Kidney epithelial cell (primary cell): Measurements from ENCODE around the gene ABLIM1. TPM values are rescaled to one million over a fixed set of nuclear protein-coding genes. Genes with fewer than 3 reads are reported as not detected.

Source experiments
- DNase-seq: peaks from one replicate; pipeline ENCODE4 v3.0.0-alpha.2; 2010; ENCODE audit warnings: low read depth
- H3K27me3 ChIP-seq: 2 replicates; pipeline ENCODE4 v1.6.0; 2011; ENCODE audit warnings: low read length; ENCODE audit not compliant: control insufficient read depth, insufficient read depth
- H3K36me3 ChIP-seq: 2 replicates; pipeline ENCODE4 v1.5.1; 2011; ENCODE audit warnings: low read length; ENCODE audit not compliant: control insufficient read depth, insufficient read depth
- H3K4me3 ChIP-seq: 2 replicates; pipeline ENCODE4 v1.5.1; 2011; ENCODE audit warnings: low read depth, mild to moderate bottlenecking, control low read depth, low read length
- total RNA-seq: library from RNA; depleted of rRNA; stranded (reverse); fragments of >200 nt; gene quantifications from 2 replicates; pipeline ENCODE4 v1.2.3, GENCODE V29; 2015
- TF ChIP-seq, protein P1 (sequence below): IDR thresholded peaks from 2 replicates; pipeline ENCODE4 v1.5.1; 2011; ENCODE audit warnings: mild to moderate bottlenecking, moderate library complexity, low read length, control low read depth, inconsistent platforms; ENCODE audit not compliant: insufficient read depth, poor library complexity, severe bottlenecking

ABLIM1 gene
- total RNA-seq, 1 donor from 2014 or later = 41.9 TPM

DNA sequence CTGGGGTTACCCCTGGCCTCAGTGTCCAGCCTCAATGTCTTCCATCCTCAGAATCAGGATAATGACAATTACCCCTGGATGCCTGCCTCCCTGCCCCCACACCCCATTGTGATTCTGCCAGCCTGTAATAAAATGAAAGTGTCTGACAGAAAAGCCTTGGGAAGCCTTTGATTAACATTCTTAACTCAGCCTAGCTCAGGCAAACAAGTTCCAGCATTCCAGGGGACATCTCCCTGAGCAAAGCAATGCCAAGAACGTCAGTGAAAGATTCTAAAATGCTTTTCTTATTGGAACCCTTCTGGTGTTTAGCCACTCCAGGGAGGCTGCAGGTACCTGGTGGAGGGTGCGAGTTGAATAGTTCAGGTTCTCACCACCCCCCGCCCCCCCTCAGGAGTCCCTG, 272.5 kb downstream of the ABLIM1 start:
- Histone ChIP-seq H3K4me3 (no peak overlapping the region), H3K36me3 (no peaks in the 10 kb centered on the region), H3K27me3 (no peaks in the 10 kb centered on the region)
- TF ChIP-seq, protein P1, sequence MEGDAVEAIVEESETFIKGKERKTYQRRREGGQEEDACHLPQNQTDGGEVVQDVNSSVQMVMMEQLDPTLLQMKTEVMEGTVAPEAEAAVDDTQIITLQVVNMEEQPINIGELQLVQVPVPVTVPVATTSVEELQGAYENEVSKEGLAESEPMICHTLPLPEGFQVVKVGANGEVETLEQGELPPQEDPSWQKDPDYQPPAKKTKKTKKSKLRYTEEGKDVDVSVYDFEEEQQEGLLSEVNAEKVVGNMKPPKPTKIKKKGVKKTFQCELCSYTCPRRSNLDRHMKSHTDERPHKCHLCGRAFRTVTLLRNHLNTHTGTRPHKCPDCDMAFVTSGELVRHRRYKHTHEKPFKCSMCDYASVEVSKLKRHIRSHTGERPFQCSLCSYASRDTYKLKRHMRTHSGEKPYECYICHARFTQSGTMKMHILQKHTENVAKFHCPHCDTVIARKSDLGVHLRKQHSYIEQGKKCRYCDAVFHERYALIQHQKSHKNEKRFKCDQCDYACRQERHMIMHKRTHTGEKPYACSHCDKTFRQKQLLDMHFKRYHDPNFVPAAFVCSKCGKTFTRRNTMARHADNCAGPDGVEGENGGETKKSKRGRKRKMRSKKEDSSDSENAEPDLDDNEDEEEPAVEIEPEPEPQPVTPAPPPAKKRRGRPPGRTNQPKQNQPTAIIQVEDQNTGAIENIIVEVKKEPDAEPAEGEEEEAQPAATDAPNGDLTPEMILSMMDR = no peak
- DNase-seq = no peak

DNA sequence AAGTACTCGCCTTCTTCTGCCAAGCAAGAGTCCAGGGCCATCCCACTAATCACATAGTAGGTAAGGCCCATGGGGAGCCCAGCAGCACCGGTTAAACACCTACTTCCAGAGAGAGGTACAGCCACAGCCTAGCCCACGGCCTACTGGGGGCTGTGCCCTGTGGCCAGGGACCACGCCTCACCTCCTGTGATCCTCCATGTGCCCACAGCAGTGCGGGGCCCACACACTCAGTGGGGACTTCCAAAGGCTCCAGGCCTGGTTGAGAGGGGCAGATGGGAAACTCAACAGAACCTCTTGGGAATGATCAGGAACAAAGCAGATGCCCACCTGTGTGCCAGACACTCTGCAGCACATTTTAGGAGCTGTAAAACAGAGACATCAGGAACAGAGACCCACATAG, 273.5 kb downstream of the ABLIM1 start:
- TF ChIP-seq, protein P1 = no peak
- no peak overlapping the region for H3K4me3 ChIP-seq
- no peak for DNase-seq
- no peaks in the 10 kb centered on the region for H3K27me3 ChIP-seq
- no peaks in the 10 kb centered on the region for H3K36me3 ChIP-seq

DNA sequence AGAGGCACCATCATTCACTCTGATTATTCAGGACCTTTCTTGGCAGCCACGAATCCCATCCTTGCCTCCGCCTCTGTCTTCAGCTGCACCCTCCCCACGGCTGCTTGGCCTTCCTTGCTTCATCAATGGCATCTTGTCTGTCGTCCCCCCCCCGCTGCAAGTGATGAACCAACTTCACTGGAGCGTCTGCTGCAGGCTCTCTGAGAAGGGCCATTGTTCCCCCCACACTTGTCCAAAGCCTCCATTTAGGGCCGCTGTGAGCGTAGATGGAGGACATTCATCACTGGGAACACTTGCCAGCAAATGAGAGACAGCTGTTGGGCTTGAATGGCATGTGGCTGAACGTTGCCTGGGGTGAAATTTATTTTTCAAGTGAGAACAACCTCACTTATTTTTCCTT, 273.9 kb downstream of the ABLIM1 start:
- no peaks in the 10 kb centered on the region for H3K36me3 ChIP-seq
- DNase-seq = no peak
- no peaks in the 10 kb centered on the region for H3K27me3 ChIP-seq
- TF ChIP-seq, protein P1 = no peak
- H3K4me3 ChIP-seq = no peak overlapping the region

Other genes with a start within 250 kb of the ABLIM1 start
- gene FHIP2A, start 163.5 kb upstream of the ABLIM1 start, total RNA-seq = 16.3 and 17.2 TPM in 2 replicates